Mucosa of descending colon (tissue), 3 donors: Measurements from ENCODE around the gene ADD1. TPM values are rescaled to one million over a fixed set of nuclear protein-coding genes. Genes with fewer than 3 reads are reported as not detected.

Experiments used
- ATAC-seq: fragments of 200-7000 bp; cut with Tn5 transposase; one replicate; pipeline ENCODE4 v1.9.1; 2020; ENCODE audit warnings: mild to moderate bottlenecking, moderate library complexity
- DNase-seq, 3 donors: peaks; one replicate each; pipeline ENCODE4 v3.0.0-alpha.2; 2020
- H3K36me3 ChIP-seq: fragments of 200-600 bp; one replicate; pipeline ENCODE4 v1.8.0; 2021; ENCODE audit warnings: low read depth, mild to moderate bottlenecking
- H3K4me1 ChIP-seq: fragments of 200-600 bp; one replicate; pipeline ENCODE4 v1.8.0; 2021; ENCODE audit warnings: low read depth, mild to moderate bottlenecking
- H3K4me3 ChIP-seq: fragments of 200-600 bp; one replicate; pipeline ENCODE4 v1.8.0; 2021; ENCODE audit warnings: mild to moderate bottlenecking
- H3K9me3 ChIP-seq: fragments of 200-600 bp; one replicate; pipeline ENCODE4 v1.8.0; 2021; ENCODE audit warnings: mild to moderate bottlenecking
- CTCF ChIP-seq: fragments of 200-600 bp; IDR thresholded peaks from one replicate; pipeline ENCODE4 v1.8.0; 2022; ENCODE audit warnings: antibody characterized with exemption, mild to moderate bottlenecking
- intact Hi-C, 2 donors: fragments of 100-400 bp; cut with DNase I in 1 of 2; cut with micrococcal nuclease in 1 of 2; formaldehyde crosslinking; loops; one replicate each; pipeline versions ENCODE4 v1.11.0 to v1.11.1; 2022; cut with DNase I, micrococcal nuclease
- total RNA-seq, 3 donors: library from RNA; stranded (reverse); fragmentation: NEBNext Ultra II Directional in 2 of 3; extraction: Animal tissue kit (Norgen Biotek cat#: 25700) in 2 of 3; gene quantifications; one replicate each; pipeline versions ENCODE4 v1.2.1 to v1.2.4, GENCODE V29; 2021 to 2023
- donor health status: DM: no; HTN: no; CAD: no; lungs with moderate emphysema.
- donor health status: DM: no; HTN: no; CAD: no.
- donor health status: DM: no; HTN: yes; CAD: no.

The ADD1 gene
- total RNA-seq, 3 donors from 2014 or later: 201 to 373 (median 261) TPM

- peaks cover 76% of the 10 kb centered on the region for H3K4me1 ChIP-seq
- no peak for TF ChIP-seq CTCF
- H3K9me3 ChIP-seq: no peaks in the 10 kb centered on the region
- H3K4me3 ChIP-seq: no peak overlapping the region
- intact Hi-C loops: no loop called here
- ATAC-seq (no peak), DNase-seq (peak; percentile 21 to 67 (median 48))
- H3K36me3 ChIP-seq: no peaks in the 10 kb centered on the region
Measured at GRCh38 chr4:2799971-2800690, 43.5 kb upstream of the ADD1 start.

- peak; percentile 48 to 85 (median 72) for DNase-seq
- intact Hi-C loops: no loop called here
Measured at GRCh38 chr4:2800691-2801596, 42.7 kb upstream of the ADD1 start.

GRCh38 chr4:2802618-2803531, 40.8 kb upstream of the ADD1 start:
- ATAC-seq (no peak), DNase-seq (peak; percentile 10 to 53 (median 30))
- Histone ChIP-seq H3K4me3 (no peak overlapping the region), H3K36me3 (no peaks in the 10 kb centered on the region), H3K9me3 (no peaks in the 10 kb centered on the region), H3K4me1 (peaks cover 81% of the 10 kb centered on the region)
- TF ChIP-seq CTCF: no peak
- intact Hi-C loops: no loop called here

More at GRCh38 chr4:2800691-2801596, 42.7 kb upstream of the ADD1 start:
- Histone ChIP-seq H3K9me3 (no peaks in the 10 kb centered on the region), H3K36me3 (no peaks in the 10 kb centered on the region), H3K4me3 (no peak overlapping the region), H3K4me1 (peaks cover 78% of the 10 kb centered on the region)
- no peak for ATAC-seq
- no peak for TF ChIP-seq CTCF

GRCh38 chr4:2803624-2804448, 39.8 kb upstream of the ADD1 start:
- peak; percentile 57 to 80 (median 60) for DNase-seq

More at GRCh38 chr4:2803624-2804448, 39.8 kb upstream of the ADD1 start:
- ATAC-seq: peak; percentile 49
- intact Hi-C loops: no loop called here
- H3K4me3 ChIP-seq: no peak overlapping the region
- no peaks in the 10 kb centered on the region for H3K36me3 ChIP-seq
- peaks cover 72% of the 10 kb centered on the region for H3K4me1 ChIP-seq
- no peaks in the 10 kb centered on the region for H3K9me3 ChIP-seq
- TF ChIP-seq CTCF: no peak
